ENCODE measurements around the gene ARHGAP23.

DNA sequence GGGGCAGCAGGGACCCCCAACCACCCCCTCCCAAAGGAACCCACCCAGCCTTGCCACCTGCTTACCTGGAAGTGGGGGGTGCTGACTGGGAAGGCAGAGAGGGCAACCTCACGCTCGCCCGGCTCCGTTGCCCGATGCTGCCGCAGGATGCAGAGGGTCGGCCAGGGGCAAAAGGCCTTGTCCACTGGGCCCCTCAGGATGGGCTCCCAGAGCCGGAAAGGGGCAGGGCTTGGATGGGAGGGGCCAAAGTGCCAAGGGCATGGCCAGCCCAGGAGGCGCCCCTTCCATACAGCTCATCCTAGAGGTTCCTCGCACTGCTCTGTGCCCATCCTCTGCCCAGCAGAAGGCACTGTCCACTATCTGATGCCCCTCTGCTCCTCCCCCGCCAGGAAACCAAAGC, 118.1 kb downstream of the ARHGAP23 start:
- TF ChIP-seq ZBTB7A (IDR thresholded peaks at IDR 0.05; ENCODE audit: low read depth) (no peak), RAD21 (IDR thresholded peaks at IDR 0.05; ENCODE audit: low read depth) (no peak), CREB1 (IDR thresholded peaks at IDR 0.05; ENCODE audit: low read depth) (no peak), TAF1 (IDR thresholded peaks at IDR 0.05; ENCODE audit: low read depth) (no peak), FOXM1 (IDR thresholded peaks at IDR 0.05; ENCODE audit: borderline replicate concordance, low read depth) (no peak)
- TF ChIP-seq, protein P1, sequence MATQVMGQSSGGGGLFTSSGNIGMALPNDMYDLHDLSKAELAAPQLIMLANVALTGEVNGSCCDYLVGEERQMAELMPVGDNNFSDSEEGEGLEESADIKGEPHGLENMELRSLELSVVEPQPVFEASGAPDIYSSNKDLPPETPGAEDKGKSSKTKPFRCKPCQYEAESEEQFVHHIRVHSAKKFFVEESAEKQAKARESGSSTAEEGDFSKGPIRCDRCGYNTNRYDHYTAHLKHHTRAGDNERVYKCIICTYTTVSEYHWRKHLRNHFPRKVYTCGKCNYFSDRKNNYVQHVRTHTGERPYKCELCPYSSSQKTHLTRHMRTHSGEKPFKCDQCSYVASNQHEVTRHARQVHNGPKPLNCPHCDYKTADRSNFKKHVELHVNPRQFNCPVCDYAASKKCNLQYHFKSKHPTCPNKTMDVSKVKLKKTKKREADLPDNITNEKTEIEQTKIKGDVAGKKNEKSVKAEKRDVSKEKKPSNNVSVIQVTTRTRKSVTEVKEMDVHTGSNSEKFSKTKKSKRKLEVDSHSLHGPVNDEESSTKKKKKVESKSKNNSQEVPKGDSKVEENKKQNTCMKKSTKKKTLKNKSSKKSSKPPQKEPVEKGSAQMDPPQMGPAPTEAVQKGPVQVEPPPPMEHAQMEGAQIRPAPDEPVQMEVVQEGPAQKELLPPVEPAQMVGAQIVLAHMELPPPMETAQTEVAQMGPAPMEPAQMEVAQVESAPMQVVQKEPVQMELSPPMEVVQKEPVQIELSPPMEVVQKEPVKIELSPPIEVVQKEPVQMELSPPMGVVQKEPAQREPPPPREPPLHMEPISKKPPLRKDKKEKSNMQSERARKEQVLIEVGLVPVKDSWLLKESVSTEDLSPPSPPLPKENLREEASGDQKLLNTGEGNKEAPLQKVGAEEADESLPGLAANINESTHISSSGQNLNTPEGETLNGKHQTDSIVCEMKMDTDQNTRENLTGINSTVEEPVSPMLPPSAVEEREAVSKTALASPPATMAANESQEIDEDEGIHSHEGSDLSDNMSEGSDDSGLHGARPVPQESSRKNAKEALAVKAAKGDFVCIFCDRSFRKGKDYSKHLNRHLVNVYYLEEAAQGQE (IDR thresholded peaks at IDR 0.05; ENCODE audit: low read depth) = no peak
